Measurements from ENCODE around the gene UBE3C. TPM values are rescaled to one million over a fixed set of nuclear protein-coding genes. Genes with fewer than 3 reads are reported as not detected.

The UBE3C gene
- total and polyA plus RNA-seq, 4 donors = 44.3 to 113 (median 50.6) TPM

DNA sequence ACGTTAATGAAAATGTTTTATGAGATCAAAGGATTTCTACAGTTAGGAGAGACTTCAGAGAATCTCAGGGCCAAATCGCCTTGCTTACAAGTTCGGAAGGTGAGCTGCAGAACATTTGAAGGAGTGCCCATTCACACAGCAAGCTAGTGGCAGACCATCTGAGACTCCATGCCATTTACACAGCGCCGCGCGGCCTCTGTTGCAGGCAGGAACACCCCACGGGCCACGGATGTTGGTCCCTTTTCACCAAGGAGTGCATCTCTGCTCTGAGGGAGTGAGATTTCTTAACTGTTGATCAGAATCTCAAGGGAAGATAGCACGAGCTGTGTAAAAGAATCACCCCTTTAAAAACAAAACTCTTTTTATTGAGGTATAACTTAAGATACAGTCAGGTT, 1.8 kb downstream of the UBE3C start:
- peaks cover 24% of the 10 kb centered on the region for H3K36me3 ChIP-seq (ENCODE audit: control insufficient read depth, insufficient read depth, low read length)
- peaks cover 24% of the 10 kb centered on the region for H3K4me1 ChIP-seq (ENCODE audit: control insufficient read depth, insufficient read depth, low read length)
- WGBS (ENCODE audit: insufficient coverage) = 90% methylated on average over 4 of the region's 10 CpGs
- DNase-seq (ENCODE audit: low read depth in 4 of 6, low spot score in 6 of 6) = no peak
- no peak overlapping the region for H3K4me3 ChIP-seq (ENCODE audit: low read depth, low read length)
- H3K27ac ChIP-seq (ENCODE audit: low read depth, low read length) = no peak overlapping the region
- H3K27me3 ChIP-seq (ENCODE audit: control insufficient read depth, insufficient read depth, low read length) = no peaks in the 10 kb centered on the region
- H3K9me3 ChIP-seq (ENCODE audit: control insufficient read depth, insufficient read depth, low read length) = no peaks in the 10 kb centered on the region

DNA sequence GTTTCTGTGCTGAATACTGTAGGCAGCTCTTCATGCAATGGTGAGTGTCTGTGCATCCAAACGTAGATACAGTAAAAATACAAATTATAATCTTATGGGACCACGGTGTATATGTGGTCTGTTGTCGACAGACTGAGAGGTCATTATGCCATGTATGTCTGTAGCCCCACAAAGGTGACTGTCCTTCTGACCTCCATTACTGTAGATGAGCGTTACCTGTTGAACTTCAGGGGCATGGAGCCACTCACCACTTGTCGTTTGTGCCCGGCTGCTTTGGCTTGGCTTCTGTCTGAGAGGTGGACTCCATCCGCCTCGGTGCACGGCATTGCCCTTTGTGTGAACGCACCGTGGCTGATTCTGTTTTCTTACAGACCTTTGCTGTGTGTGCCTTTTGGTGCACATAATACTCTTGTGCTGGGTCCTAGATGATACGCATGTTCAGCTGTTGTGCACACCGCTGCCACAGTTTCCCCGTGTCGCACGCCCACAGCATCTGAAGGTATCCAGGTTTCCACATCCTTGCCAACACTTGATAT, 2.9 kb downstream of the UBE3C start:
- peaks cover 24% of the 10 kb centered on the region for H3K4me1 ChIP-seq (ENCODE audit: control insufficient read depth, insufficient read depth, low read length)
- WGBS (ENCODE audit: insufficient coverage) = 86% methylated on average over 11 of the region's 16 CpGs
- H3K4me3 ChIP-seq (ENCODE audit: low read depth, low read length) = no peak overlapping the region

DNA sequence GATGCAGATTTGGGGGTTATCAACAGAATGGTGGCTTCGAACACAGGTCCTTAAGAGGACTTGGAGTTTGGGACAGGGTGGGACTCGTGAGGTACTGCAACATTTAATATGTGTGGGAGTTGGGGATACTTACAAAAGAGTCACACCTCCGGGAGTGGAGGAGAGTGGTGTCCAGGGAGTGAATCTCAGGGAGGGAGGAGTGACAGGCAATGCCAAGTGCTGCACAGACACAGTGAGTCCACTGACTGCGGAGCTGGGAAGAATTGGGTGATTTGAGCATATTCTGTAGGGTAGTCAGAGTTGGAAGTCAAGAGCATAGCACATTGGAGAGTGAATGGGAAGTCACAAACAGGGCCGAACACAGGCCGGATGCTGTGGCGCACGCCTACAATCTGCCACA, 5.1 kb downstream of the UBE3C start:
- Histone ChIP-seq H3K9me3 (ENCODE audit: control insufficient read depth, insufficient read depth, low read length) (no peaks in the 10 kb centered on the region), H3K36me3 (ENCODE audit: control insufficient read depth, insufficient read depth, low read length) (peaks cover 26% of the 10 kb centered on the region), H3K27me3 (ENCODE audit: control insufficient read depth, insufficient read depth, low read length) (no peaks in the 10 kb centered on the region), H3K4me3 (ENCODE audit: low read depth, low read length) (no peak overlapping the region), H3K27ac (ENCODE audit: low read depth, low read length) (no peak overlapping the region), H3K4me1 (ENCODE audit: control insufficient read depth, insufficient read depth, low read length) (peaks cover 27% of the 10 kb centered on the region)
- 83% methylated on average over 8 of the region's 8 CpGs for WGBS (ENCODE audit: insufficient coverage)
- DNase-seq (ENCODE audit: low read depth in 4 of 6, low spot score in 6 of 6) = no peak

More for the DNA sequence above, 2.9 kb downstream of the UBE3C start:
- Histone ChIP-seq H3K36me3 (ENCODE audit: control insufficient read depth, insufficient read depth, low read length) (peaks cover 24% of the 10 kb centered on the region), H3K9me3 (ENCODE audit: control insufficient read depth, insufficient read depth, low read length) (no peaks in the 10 kb centered on the region), H3K27ac (ENCODE audit: low read depth, low read length) (no peak overlapping the region), H3K27me3 (ENCODE audit: control insufficient read depth, insufficient read depth, low read length) (no peaks in the 10 kb centered on the region)
- no peak for DNase-seq (ENCODE audit: low read depth in 4 of 6, low spot score in 6 of 6)

DNA sequence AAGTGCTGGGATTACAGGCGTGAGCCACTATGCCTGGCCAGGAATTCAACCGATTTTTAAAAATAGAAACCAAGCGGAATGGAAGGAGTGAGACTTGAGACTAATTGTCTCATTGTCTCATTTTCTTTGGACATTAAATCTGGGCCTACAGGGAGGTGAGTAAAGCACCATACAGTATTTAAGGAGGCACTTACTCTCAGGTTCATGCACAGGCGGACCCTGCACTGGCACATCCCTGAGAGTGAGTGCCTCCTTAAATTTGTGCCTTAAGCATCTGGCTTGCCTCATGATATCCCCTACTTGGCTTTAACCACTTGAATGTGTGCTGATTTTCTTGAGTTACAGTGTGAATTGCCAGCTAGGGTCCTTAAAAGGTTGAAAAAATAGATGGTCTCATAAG, 10.6 kb downstream of the UBE3C start:
- no peaks in the 10 kb centered on the region for H3K27me3 ChIP-seq (ENCODE audit: control insufficient read depth, insufficient read depth, low read length)
- WGBS (ENCODE audit: insufficient coverage) = 86% methylated on average over 1 of the region's 4 CpGs
- H3K4me3 ChIP-seq (ENCODE audit: low read depth, low read length) = no peak overlapping the region
- peaks cover 19% of the 10 kb centered on the region for H3K4me1 ChIP-seq (ENCODE audit: control insufficient read depth, insufficient read depth, low read length)
- H3K27ac ChIP-seq (ENCODE audit: low read depth, low read length) = no peak overlapping the region
- DNase-seq (ENCODE audit: low read depth in 4 of 6, low spot score in 6 of 6) = peak in 1 of 6 donors; percentile 42
- H3K36me3 ChIP-seq (ENCODE audit: control insufficient read depth, insufficient read depth, low read length) = peaks cover 6% of the 10 kb centered on the region
- H3K9me3 ChIP-seq (ENCODE audit: control insufficient read depth, insufficient read depth, low read length) = no peaks in the 10 kb centered on the region

DNA sequence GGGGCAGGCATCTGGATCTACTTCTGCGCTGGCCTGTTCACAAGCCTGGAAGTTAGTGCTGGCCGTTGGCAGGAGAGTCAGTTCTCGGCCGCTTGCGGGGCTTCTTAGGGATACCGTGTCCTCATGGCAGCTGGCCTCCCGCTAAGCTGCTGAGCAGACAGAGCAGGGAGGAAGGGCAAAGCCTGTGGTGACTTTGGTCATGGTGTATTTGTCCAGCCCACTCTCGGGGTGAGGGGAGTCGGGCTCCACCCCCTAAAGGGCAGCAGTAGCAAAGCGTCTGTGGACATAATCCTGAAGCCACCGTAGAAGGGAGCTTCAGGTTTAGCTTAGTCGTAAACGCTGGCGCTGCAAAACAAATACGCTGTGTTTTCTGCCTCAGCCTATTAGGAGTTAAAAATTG, 12.2 kb downstream of the UBE3C start:
- Histone ChIP-seq H3K4me1 (ENCODE audit: control insufficient read depth, insufficient read depth, low read length) (peaks cover 19% of the 10 kb centered on the region), H3K36me3 (ENCODE audit: control insufficient read depth, insufficient read depth, low read length) (peaks cover 6% of the 10 kb centered on the region), H3K4me3 (ENCODE audit: low read depth, low read length) (no peak overlapping the region), H3K27ac (ENCODE audit: low read depth, low read length) (no peak overlapping the region), H3K27me3 (ENCODE audit: control insufficient read depth, insufficient read depth, low read length) (no peaks in the 10 kb centered on the region), H3K9me3 (ENCODE audit: control insufficient read depth, insufficient read depth, low read length) (no peaks in the 10 kb centered on the region)
- DNase-seq (ENCODE audit: low read depth in 4 of 6, low spot score in 6 of 6) = peak in 2 of 6 donors; percentile 47 to 60
- 12% methylated on average over 9 of the region's 15 CpGs for WGBS (ENCODE audit: insufficient coverage)

DNA sequence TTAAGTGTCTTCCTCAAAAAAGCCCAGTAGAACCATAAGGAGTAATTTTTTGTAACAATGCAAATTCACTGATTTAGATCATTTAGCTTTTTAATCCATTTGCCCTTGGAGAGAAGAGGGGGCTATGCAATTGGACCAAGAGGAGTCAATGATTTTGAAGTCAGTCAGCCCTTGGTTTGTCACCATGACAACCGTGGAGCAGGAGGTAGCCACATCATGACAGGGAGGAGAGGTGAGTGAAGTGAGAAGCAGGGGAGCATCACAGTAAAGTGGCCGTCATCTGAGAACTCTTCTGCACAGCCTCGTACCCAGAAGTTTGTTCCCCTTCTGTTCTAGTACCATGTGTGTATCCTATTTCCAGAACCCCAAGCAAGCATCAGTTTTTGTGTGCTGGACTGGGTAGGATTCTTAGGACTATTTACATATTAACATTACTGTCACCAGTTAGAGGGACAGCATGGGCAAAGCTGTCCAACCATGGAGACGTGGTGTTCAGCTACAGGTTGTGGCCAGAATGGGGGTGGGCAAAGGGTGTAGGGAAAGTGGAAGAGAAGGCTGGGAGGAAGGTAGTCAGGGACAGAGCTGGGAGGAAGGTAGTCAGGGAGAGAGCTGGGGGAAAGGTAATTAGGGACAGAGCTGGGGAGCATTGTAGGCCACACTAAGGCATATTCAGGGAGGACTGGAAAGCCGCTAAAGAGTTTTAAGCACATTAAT, 13.1 kb downstream of the UBE3C start:
- Histone ChIP-seq H3K36me3 (ENCODE audit: control insufficient read depth, insufficient read depth, low read length) (peaks cover 4% of the 10 kb centered on the region), H3K4me1 (ENCODE audit: control insufficient read depth, insufficient read depth, low read length) (peaks cover 19% of the 10 kb centered on the region), H3K27me3 (ENCODE audit: control insufficient read depth, insufficient read depth, low read length) (no peaks in the 10 kb centered on the region), H3K27ac (ENCODE audit: low read depth, low read length) (no peak overlapping the region), H3K9me3 (ENCODE audit: control insufficient read depth, insufficient read depth, low read length) (no peaks in the 10 kb centered on the region), H3K4me3 (ENCODE audit: low read depth, low read length) (no peak overlapping the region)
- DNase-seq (ENCODE audit: low read depth in 4 of 6, low spot score in 6 of 6) = peak in 2 of 6 donors; percentile 14 to 81
- 59% methylated on average over 3 of the region's 5 CpGs for WGBS (ENCODE audit: insufficient coverage)

DNA sequence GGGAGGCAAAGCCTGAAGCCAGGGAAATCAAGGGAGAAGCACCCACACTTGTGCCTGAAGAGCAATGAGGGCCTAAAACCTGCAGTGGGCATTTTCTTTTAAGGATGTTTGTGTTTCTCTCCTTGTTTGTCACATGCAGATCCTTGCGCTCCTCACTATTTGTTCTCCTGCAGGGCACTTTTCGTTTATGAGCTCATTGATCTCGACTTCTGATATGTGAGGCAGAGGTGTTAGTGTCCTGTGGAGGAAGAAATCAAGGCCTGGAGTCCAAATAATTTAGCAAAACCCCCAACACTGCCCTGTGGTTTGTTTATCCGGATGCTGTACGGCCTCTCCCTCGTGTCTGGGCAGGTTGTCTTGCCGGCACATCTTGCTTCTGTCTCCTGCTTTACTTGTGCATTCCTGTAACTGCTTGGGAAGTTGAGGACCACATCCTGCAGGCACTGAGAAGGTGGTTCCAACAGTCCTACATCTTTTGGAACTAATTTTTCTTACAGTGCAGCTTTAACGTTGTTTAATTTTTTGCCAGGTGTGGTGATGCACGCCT, 13.7 kb downstream of the UBE3C start:
- Histone ChIP-seq H3K9me3 (ENCODE audit: control insufficient read depth, insufficient read depth, low read length) (no peaks in the 10 kb centered on the region), H3K4me3 (ENCODE audit: low read depth, low read length) (no peak overlapping the region), H3K27me3 (ENCODE audit: control insufficient read depth, insufficient read depth, low read length) (no peaks in the 10 kb centered on the region), H3K36me3 (ENCODE audit: control insufficient read depth, insufficient read depth, low read length) (peaks cover 4% of the 10 kb centered on the region), H3K4me1 (ENCODE audit: control insufficient read depth, insufficient read depth, low read length) (peaks cover 19% of the 10 kb centered on the region), H3K27ac (ENCODE audit: low read depth, low read length) (no peak overlapping the region)
- 86% methylated on average over 8 of the region's 9 CpGs for WGBS (ENCODE audit: insufficient coverage)
- DNase-seq (ENCODE audit: low read depth in 4 of 6, low spot score in 6 of 6) = no peak

DNA sequence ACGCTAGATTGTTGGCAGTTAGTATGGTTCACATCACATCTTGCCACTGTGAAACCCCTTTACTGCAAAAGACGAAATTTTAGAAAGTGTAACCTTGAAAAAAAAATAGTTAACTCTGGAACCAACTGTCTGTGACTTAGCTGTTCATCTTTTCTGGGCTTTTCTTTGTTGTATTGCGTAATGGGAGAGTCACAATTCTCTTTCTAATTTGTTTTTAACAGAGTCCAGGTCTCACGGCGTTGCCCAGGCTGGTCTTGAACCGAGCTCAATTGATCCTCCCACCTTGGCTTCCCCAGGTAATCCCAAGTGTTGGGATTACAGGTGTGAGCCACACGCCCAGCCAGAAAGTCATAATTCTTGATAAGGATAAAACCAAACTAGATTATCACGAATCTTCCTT, 14.5 kb downstream of the UBE3C start:
- Histone ChIP-seq H3K36me3 (ENCODE audit: control insufficient read depth, insufficient read depth, low read length) (peaks cover 4% of the 10 kb centered on the region), H3K27ac (ENCODE audit: low read depth, low read length) (no peak overlapping the region), H3K27me3 (ENCODE audit: control insufficient read depth, insufficient read depth, low read length) (no peaks in the 10 kb centered on the region), H3K4me3 (ENCODE audit: low read depth, low read length) (no peak overlapping the region), H3K4me1 (ENCODE audit: control insufficient read depth, insufficient read depth, low read length) (peaks cover 25% of the 10 kb centered on the region), H3K9me3 (ENCODE audit: control insufficient read depth, insufficient read depth, low read length) (no peaks in the 10 kb centered on the region)
- no peak for DNase-seq (ENCODE audit: low read depth in 4 of 6, low spot score in 6 of 6)
- 90% methylated on average over 6 of the region's 8 CpGs for WGBS (ENCODE audit: insufficient coverage)

DNA sequence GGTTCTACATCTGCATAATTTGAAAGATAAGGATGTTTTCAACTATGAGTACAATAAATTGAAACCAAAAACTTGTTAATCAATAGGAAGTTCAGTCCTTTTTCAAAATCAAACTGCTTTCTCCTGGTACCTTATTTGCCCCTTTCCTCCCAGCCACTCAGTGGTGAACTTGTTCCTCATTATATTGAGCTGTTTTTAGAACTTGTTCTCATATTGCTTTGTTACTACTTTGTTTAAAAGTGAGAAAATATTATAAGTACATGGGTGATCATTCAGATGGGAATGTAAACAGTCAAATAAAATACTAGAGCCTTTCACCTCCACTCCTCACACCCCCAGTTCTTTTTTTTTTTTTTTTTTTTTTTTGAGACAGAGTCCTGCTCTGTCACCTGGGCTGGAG, 17.2 kb downstream of the UBE3C start:
- H3K27me3 ChIP-seq (ENCODE audit: control insufficient read depth, insufficient read depth, low read length) = no peaks in the 10 kb centered on the region
- no peak overlapping the region for H3K4me3 ChIP-seq (ENCODE audit: low read depth, low read length)
- DNase-seq (ENCODE audit: low read depth in 4 of 6, low spot score in 6 of 6) = no peak
- no peaks in the 10 kb centered on the region for H3K9me3 ChIP-seq (ENCODE audit: control insufficient read depth, insufficient read depth, low read length)
- H3K27ac ChIP-seq (ENCODE audit: low read depth, low read length) = no peak overlapping the region
- H3K4me1 ChIP-seq (ENCODE audit: control insufficient read depth, insufficient read depth, low read length) = peaks cover 8% of the 10 kb centered on the region
- H3K36me3 ChIP-seq (ENCODE audit: control insufficient read depth, insufficient read depth, low read length) = peaks cover 4% of the 10 kb centered on the region

DNA sequence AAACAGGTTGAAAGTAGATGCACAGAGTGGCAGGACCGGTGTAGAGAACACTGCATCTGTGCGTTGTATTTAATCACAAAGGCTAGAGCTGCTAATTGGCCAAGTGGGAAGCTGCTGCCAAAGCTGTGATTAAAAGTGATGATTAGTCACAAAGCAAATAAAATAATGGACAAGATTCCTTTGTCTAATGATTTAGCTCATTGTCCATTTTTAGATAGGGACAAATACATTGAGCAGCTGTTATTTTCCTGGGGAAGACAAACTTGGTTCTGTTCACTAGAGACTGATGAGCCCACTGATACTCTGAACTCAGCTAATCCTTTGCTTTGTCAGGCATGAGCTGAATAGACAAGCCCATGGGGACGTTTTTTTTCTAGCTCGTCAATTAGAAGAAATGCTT, 19.7 kb downstream of the UBE3C start:
- 17% methylated on average over 2 of the region's 4 CpGs for WGBS (ENCODE audit: insufficient coverage)
- no peaks in the 10 kb centered on the region for H3K9me3 ChIP-seq (ENCODE audit: control insufficient read depth, insufficient read depth, low read length)
- DNase-seq (ENCODE audit: low read depth in 4 of 6, low spot score in 6 of 6) = peak in 2 of 6 donors; percentile 48 to 55
- H3K27me3 ChIP-seq (ENCODE audit: control insufficient read depth, insufficient read depth, low read length) = no peaks in the 10 kb centered on the region
- H3K4me3 ChIP-seq (ENCODE audit: low read depth, low read length) = no peak overlapping the region
- H3K36me3 ChIP-seq (ENCODE audit: control insufficient read depth, insufficient read depth, low read length) = peaks cover 6% of the 10 kb centered on the region
- H3K4me1 ChIP-seq (ENCODE audit: control insufficient read depth, insufficient read depth, low read length) = peaks cover 6% of the 10 kb centered on the region
- H3K27ac ChIP-seq (ENCODE audit: low read depth, low read length) = no peak overlapping the region

Measured in spinal cord (tissue), 10 donors.